Gastroesophageal sphincter (tissue), 4 donors: ENCODE data around the gene YTHDF2. TPM values are rescaled to one million over a fixed set of nuclear protein-coding genes. Genes with fewer than 3 reads are reported as not detected.
A peak's percentile ranks its signal among the peaks of the same experiment; 100 is the strongest.
"Not testable (repeated sequence)": the region's sequence is repeated elsewhere in the genome, so short reads cannot be mapped to it uniquely, and the experiment has no call there.

ENCODE experiments used
- ATAC-seq: fragments of 150-250 bp; one replicate; pipeline ENCODE4 v1.9.1; 2016; ENCODE audit warnings: mild to moderate bottlenecking, moderate library complexity
- H3K27ac ChIP-seq, 4 donors: fragments of 200-600 bp; sonication (generic) in 3 of 4; 1 replicate in 3 of 4; 2 replicates in 1 of 4; pipeline ENCODE4 v1.5.1; 2016 to 2019
- H3K27me3 ChIP-seq: fragments of 200-600 bp; sonication (generic); one replicate; pipeline ENCODE4 v1.5.1; 2019
- H3K36me3 ChIP-seq, 2 donors: fragments of 200-600 bp; sonication (generic); one replicate each; pipeline ENCODE4 v1.5.1; 2019; ENCODE audit warnings: control low read depth in 1 of 2
- H3K4me1 ChIP-seq, 3 donors: fragments of 200-600 bp; sonication (generic); 1 replicate in 2 of 3; 2 replicates in 1 of 3; pipeline ENCODE4 v1.5.1; 2016 to 2019; ENCODE audit warnings: control low read depth in 2 of 3
- H3K4me3 ChIP-seq, 2 donors: fragments of 200-600 bp; sonication (generic); one replicate each; pipeline ENCODE4 v1.5.1; 2019; ENCODE audit warnings: mild to moderate bottlenecking in 1 of 2, moderate library complexity in 1 of 2
- H3K9me3 ChIP-seq, 3 donors: fragments of 200-600 bp; sonication (generic); one replicate each; pipeline ENCODE4 v1.5.1; 2017 to 2019; ENCODE audit warnings: control low read depth in 2 of 3
- CTCF ChIP-seq, 4 experiments: fragments of 200-600 bp in 2 of 4; fragments of 450-650 bp in 2 of 4; sonication (generic) in 1 of 4; IDR thresholded peaks; one replicate each; pipeline ENCODE4 v1.5.1; 2017 to 2019; ENCODE audit warnings: antibody characterized with exemption in 4 of 4, mild to moderate bottlenecking in 2 of 4, moderate library complexity in 2 of 4
- EP300 ChIP-seq: sonication (generic); formaldehyde crosslinking; IDR thresholded peaks from one replicate; pipeline ENCODE4 v1.6.1; 2017; ENCODE audit warnings: antibody characterized with exemption, mild to moderate bottlenecking
- POLR2A ChIP-seq, 2 donors: fragments of 450-650 bp; IDR thresholded peaks; one replicate each; pipeline ENCODE4 v1.6.1; 2017; ENCODE audit warnings: antibody characterized with exemption in 2 of 2, mild to moderate bottlenecking in 2 of 2, moderate library complexity in 1 of 2
- POLR2AphosphoS5 ChIP-seq: sonication (generic); formaldehyde crosslinking; IDR thresholded peaks from one replicate; pipeline ENCODE4 v1.6.1; 2017; ENCODE audit warnings: antibody characterized with exemption
- WGBS, 2 donors: methylation state at CpG; one replicate each; pipeline ENCODE4 v1.1.5; 2018; ENCODE audit warnings: low coverage in 1 of 2; 5-methylcytosine and 5-hydroxymethylcytosine counted together
- total RNA-seq, 4 donors: library from RNA; depleted of rRNA; stranded (reverse); fragments of >200 nt; gene quantifications; one replicate each; pipeline ENCODE4 v1.1.0, GENCODE V29; 2016

YTHDF2 gene
- 10 to 100 TPM; 40.7 to 48.6 (median 44.4) TPM for total RNA-seq

DNA sequence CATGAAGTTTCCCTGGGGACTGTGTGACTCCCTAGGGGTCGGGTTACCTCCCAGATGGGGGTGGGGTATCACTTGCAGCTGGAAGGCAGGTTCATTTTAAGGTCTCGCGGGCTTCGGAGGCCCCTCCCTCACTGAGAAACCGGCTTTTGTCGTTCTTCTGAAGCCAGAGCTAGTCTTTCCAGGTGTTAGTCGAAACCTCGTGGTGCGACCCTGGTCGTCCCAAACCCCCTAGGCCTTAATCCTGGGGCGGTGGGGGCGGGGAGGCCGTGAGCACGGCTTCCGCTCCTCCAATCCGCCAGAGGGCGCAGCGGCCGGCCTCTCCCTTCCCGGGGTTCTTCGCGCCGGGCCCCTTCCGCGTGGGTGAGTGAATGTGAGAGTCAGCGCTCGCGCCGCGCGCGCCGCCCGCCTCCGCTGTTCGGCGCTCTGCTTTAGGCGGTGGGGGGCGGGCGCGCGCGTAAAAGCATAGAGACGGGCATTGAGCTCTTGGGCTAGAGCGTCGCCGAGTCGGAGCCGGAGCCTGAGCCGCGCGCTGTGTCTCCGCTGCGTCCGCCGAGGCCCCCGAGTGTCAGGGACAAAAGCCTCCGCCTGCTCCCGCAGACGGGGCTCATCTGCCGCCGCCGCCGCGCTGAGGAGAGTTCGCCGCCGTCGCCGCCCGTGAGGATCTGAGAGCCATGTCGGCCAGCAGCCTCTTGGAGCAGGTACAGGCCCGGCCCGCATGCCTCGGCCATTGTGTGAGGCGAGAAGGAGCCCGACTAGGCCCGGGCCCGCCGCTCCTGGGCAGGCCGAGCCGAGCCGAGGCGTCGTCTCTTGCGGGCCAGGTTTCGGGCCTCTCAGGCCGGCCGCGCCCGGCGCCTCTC, at the start of gene YTHDF2:
YTHDF2 (plus strand) TSS at position 491 of the 857 bp plus-strand sequence; CDS start at position 672, 181 bp downstream.
- H3K36me3 ChIP-seq, result peaks cover 0 to 35% of the 10 kb centered on the region in 2 donors
- WGBS, 2 donors, result 0% methylated on average over 7 to 20 of the region's 92 CpGs
- peak within 1 kb of the TSS; percentile 83 to 89 for H3K4me3 ChIP-seq
- H3K4me1 ChIP-seq, result peaks cover 0 to 52% (median 25%) of the 10 kb centered on the region in 3 donors
- H3K27ac ChIP-seq, result peak within 1 kb of the TSS; percentile 86 to 94 (median 91)
- ATAC-seq, result peak; percentile 99
- H3K9me3 ChIP-seq, result no peaks in the 10 kb centered on the region
- no peaks in the 10 kb centered on the region for H3K27me3 ChIP-seq
- TF ChIP-seq POLR2A (IDR thresholded peaks at IDR 0.05), result peak; percentile 88 to 91
- peak; percentile 87 to 95 (median 92) for TF ChIP-seq CTCF (IDR thresholded peaks at IDR 0.05)
- peak; percentile 95 for TF ChIP-seq POLR2AphosphoS5
- no peak for TF ChIP-seq EP300

DNA sequence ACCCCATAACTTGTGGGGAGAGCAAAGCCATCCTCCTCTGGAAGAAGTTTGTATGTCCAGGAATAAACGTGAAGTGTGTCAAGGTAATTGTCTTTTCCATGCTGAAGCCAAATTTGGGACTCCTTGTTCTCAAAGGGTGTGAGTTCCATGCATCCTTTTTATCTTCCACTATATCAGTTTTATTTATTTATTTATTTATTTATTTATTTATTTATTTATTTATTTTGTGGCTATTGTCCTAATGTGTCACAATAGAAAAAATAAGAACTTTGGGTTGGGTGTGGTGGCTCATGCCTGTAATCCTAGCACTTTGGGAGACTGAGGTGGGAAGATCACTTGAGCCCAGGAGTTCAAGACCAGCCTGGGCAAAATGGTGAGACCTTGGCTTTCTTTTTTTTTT, 45.1 kb upstream of the YTHDF2 start:
- 70 to 92% methylated on average over 1 of the region's 1 CpG for WGBS, 2 donors
- H3K36me3 ChIP-seq, result peaks cover 0 to 75% of the 10 kb centered on the region in 2 donors
- H3K27me3 ChIP-seq, H3K4me3 ChIP-seq, H3K27ac ChIP-seq, ATAC-seq, H3K4me1 ChIP-seq, H3K9me3 ChIP-seq: not testable (repeated sequence)

- TF ChIP-seq POLR2AphosphoS5 (no peak), EP300 (no peak), CTCF (IDR thresholded peaks at IDR 0.05) (no peak), POLR2A (IDR thresholded peaks at IDR 0.05) (no peak)
- Histone ChIP-seq H3K27ac (no peak overlapping the region), H3K36me3 (peaks cover 0 to 100% of the 10 kb centered on the region in 2 donors), H3K9me3 (no peaks in the 10 kb centered on the region), H3K27me3 (no peaks in the 10 kb centered on the region), H3K4me3 (no peak overlapping the region), H3K4me1 (no peaks in the 10 kb centered on the region)
- no peak for ATAC-seq
- WGBS, 2 donors, result 86 to 88% methylated on average over 2 to 3 of the region's 3 CpGs
Observed at GRCh38 chr1:28703629-28704028, 33.1 kb upstream of the YTHDF2 start.

DNA sequence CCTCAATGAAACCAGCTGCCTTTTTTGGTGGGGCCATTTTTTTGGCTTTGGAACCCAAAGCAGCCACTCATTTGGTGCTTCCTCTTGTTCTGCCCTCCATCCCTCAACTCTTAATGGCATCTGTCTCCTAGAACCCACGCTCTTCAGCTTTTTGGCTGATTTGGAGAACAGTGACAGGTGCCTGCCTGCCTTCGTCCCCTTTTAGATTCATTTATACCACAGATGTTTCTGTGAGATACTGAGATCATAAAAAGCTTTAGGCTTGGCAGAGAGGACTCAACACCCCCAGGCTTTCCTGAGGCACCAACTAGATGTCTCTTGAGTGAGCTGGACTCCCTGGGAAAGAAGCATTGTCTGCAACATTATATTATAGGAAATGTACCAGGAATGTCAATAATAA, 20.4 kb upstream of the YTHDF2 start:
- no peak for ATAC-seq
- H3K4me3 ChIP-seq, result no peak overlapping the region
- WGBS, 2 donors, result 73 to 74% methylated on average over 2 of the region's 2 CpGs
- no peak overlapping the region for H3K27ac ChIP-seq
- no peaks in the 10 kb centered on the region for H3K4me1 ChIP-seq
- no peaks in the 10 kb centered on the region for H3K27me3 ChIP-seq
- peaks cover 0 to 49% of the 10 kb centered on the region in 2 donors for H3K36me3 ChIP-seq
- H3K9me3 ChIP-seq, result no peaks in the 10 kb centered on the region
- TF ChIP-seq POLR2A (IDR thresholded peaks at IDR 0.05) (no peak), EP300 (no peak), CTCF (IDR thresholded peaks at IDR 0.05) (no peak), POLR2AphosphoS5 (no peak)

- WGBS, 2 donors, result 93 to 100% methylated on average over 1 of the region's 1 CpG
- H3K36me3 ChIP-seq, result peaks cover 0 to 32% of the 10 kb centered on the region in 2 donors
- no peak overlapping the region for H3K4me3 ChIP-seq
- ATAC-seq, result no peak
- H3K27ac ChIP-seq, result no peak overlapping the region
- H3K27me3 ChIP-seq, result no peaks in the 10 kb centered on the region
- H3K9me3 ChIP-seq, result no peaks in the 10 kb centered on the region
- H3K4me1 ChIP-seq, result no peaks in the 10 kb centered on the region
- TF ChIP-seq POLR2AphosphoS5 (no peak), EP300 (no peak), POLR2A (IDR thresholded peaks at IDR 0.05) (no peak), CTCF (IDR thresholded peaks at IDR 0.05) (no peak)
Observed at GRCh38 chr1:28718166-28718565, 18.6 kb upstream of the YTHDF2 start.
